A673 (cell line): ENCODE measurements around the gene PUM1. TPM values are rescaled to one million over a fixed set of nuclear protein-coding genes. Genes with fewer than 3 reads are reported as not detected.
A peak's percentile ranks its signal among the peaks of the same experiment; 100 is the strongest.

ENCODE experiments used
- BruUV-seq: library from RNA; stranded (reverse); fragments of 400-500 nt; replicated peaks from 2 replicates; lab custom pipeline; 2021; lab: Mats Ljungman, UMichigan
- CTCF ChIA-PET: fragments of 300-600 bp; sonication (Branson Sonifier 250); formaldehyde crosslinking; loops from one replicate; lab custom pipeline; 2022; ENCODE audit warnings: antibody characterized with exemption; lab: Charles Lee
- POLR2A ChIA-PET: fragments of 300-600 bp; sonication (Branson Sonifier 250); formaldehyde crosslinking; loops from one replicate; lab custom pipeline; 2022; ENCODE audit warnings: antibody characterized with exemption; ENCODE audit not compliant: low non-redundant PET; lab: Charles Lee
- DNase-seq: peaks from one replicate; pipeline ENCODE4 v3.0.0-alpha.2; 2015; ENCODE audit warnings: low spot score
- H3K27ac ChIP-seq: fragments of 200-600 bp; sonication (generic); 2 replicates; pipeline ENCODE4 v1.5.1; 2016; ENCODE audit warnings: mixed run types, low read depth, mild to moderate bottlenecking, mixed read lengths, antibody characterized with exemption, low read length; ENCODE audit not compliant: poor library complexity, severe bottlenecking
- H3K27me3 ChIP-seq: fragments of 200-600 bp; sonication (generic); replicated peaks from 2 replicates; pipeline ENCODE4 v1.6.1; 2017; ENCODE audit warnings: mixed run types, low read depth, mild to moderate bottlenecking, mixed read lengths, antibody characterized with exemption, low read length; ENCODE audit not compliant: insufficient read depth, poor library complexity
- H3K36me3 ChIP-seq: fragments of 200-600 bp; sonication (generic); 2 replicates; pipeline ENCODE4 v1.6.1; 2016; ENCODE audit warnings: mixed run types, mild to moderate bottlenecking, mixed read lengths, antibody characterized with exemption, low read length; ENCODE audit not compliant: insufficient read depth, poor library complexity, severe bottlenecking
- H3K4me1 ChIP-seq: fragments of 200-600 bp; sonication (generic); 2 replicates; pipeline ENCODE4 v1.6.1; 2017; ENCODE audit warnings: mixed run types, mild to moderate bottlenecking, mixed read lengths, antibody characterized with exemption, low read length; ENCODE audit not compliant: insufficient read depth, poor library complexity, severe bottlenecking
- H3K4me3 ChIP-seq: fragments of 200-600 bp; sonication (generic); 2 replicates; pipeline ENCODE4 v1.5.1; 2016; ENCODE audit warnings: low read depth, mixed run types, mild to moderate bottlenecking, mixed read lengths, low read length; ENCODE audit not compliant: poor library complexity, severe bottlenecking
- H3K9me3 ChIP-seq: fragments of 200-600 bp; sonication (generic); 2 replicates; pipeline ENCODE4 v1.6.1; 2016; ENCODE audit warnings: mixed run types, low read depth, mild to moderate bottlenecking, mixed read lengths, antibody characterized with exemption, low read length; ENCODE audit not compliant: poor library complexity, severe bottlenecking
- EZH2 ChIP-seq: fragments of 200-600 bp; sonication (generic); IDR thresholded peaks from 2 replicates; pipeline ENCODE4 v1.6.1; 2017; ENCODE audit warnings: borderline replicate concordance, low read depth, mild to moderate bottlenecking, mixed read lengths, antibody characterized with exemption, low read length; ENCODE audit not compliant: poor library complexity, severe bottlenecking
- intact Hi-C: fragments of 100-400 bp; cut with micrococcal nuclease; formaldehyde crosslinking; loops from one replicate; pipeline ENCODE4 v1.10.0; 2022; ENCODE audit not compliant: unreplicated experiment
- total RNA-seq: library from RNA; stranded (reverse); gene quantifications from 2 replicates; pipeline ENCODE4 v1.2.3, GENCODE V29; 2021
- TF ChIP-seq, protein P1 (sequence below): fragments of 300-800, 200-600 bp; sonication (generic); conservative IDR thresholded peaks from 2 replicates; pipeline ENCODE4 v1.5.1; 2017; ENCODE audit warnings: low read depth, mild to moderate bottlenecking, antibody characterized with exemption, low read length, moderate library complexity, mixed read lengths

The PUM1 gene
- total RNA-seq, 1 experiment from 2014 or later: 138 TPM

DNA sequence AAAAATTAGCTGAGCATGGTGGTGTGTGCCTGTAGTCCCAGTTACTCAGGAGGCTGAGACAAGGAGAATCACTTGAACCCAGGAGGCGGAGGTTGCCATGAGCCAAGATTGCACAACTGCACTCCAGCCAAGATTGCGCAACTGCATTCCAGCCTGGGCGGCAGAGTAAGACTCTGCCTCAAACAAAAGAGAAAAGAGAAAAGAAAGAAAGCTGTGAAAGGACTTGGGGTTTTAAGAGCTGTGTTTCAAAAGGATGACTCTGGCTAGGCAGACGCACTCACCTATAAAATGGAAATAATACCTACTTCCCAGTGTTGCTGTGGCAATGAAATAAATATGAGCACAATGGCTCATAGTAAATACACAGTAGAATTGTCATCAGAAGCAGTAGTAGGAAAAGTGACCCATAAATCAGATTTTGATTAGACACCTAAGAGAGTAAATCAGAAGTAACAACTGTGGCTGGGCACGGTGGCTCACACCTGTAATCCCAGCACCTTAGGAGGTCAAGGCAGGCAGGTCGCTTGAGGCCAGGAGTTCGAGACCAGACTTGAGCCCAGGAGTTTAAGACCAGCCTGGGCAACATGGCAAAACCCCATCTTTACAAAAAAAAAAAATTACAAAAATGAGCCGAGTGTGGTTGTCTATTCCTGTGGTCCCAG lies 45.9 kb upstream of the PUM1 start:
- H3K36me3 ChIP-seq: no peaks in the 10 kb centered on the region
- H3K4me3 ChIP-seq: no peak overlapping the region
- CTCF ChIA-PET: interaction anchor here (0.9 kb wide), 1 partner anchor 678 kb away, joined by 6 read pairs; no protein-coding TSS in a partner anchor
- intact Hi-C loops: no loop called here
- BruUV-seq: no TSS peak
- H3K27me3 ChIP-seq: no peaks in the 10 kb centered on the region
- peak; percentile 57 for DNase-seq
- no peak overlapping the region for H3K27ac ChIP-seq
- TF ChIP-seq, protein P1, sequence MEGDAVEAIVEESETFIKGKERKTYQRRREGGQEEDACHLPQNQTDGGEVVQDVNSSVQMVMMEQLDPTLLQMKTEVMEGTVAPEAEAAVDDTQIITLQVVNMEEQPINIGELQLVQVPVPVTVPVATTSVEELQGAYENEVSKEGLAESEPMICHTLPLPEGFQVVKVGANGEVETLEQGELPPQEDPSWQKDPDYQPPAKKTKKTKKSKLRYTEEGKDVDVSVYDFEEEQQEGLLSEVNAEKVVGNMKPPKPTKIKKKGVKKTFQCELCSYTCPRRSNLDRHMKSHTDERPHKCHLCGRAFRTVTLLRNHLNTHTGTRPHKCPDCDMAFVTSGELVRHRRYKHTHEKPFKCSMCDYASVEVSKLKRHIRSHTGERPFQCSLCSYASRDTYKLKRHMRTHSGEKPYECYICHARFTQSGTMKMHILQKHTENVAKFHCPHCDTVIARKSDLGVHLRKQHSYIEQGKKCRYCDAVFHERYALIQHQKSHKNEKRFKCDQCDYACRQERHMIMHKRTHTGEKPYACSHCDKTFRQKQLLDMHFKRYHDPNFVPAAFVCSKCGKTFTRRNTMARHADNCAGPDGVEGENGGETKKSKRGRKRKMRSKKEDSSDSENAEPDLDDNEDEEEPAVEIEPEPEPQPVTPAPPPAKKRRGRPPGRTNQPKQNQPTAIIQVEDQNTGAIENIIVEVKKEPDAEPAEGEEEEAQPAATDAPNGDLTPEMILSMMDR: no peak
- no peak for TF ChIP-seq EZH2
- H3K9me3 ChIP-seq: no peaks in the 10 kb centered on the region
- H3K4me1 ChIP-seq: peaks cover 5% of the 10 kb centered on the region
- POLR2A ChIA-PET: no interaction called here

- Histone ChIP-seq H3K36me3 (no peaks in the 10 kb centered on the region), H3K4me3 (no peak overlapping the region), H3K4me1 (peaks cover 5% of the 10 kb centered on the region), H3K9me3 (no peaks in the 10 kb centered on the region), H3K27ac (no peak overlapping the region), H3K27me3 (no peaks in the 10 kb centered on the region)
- intact Hi-C loops: no loop called here
- no TSS peak for BruUV-seq
- no peak for TF ChIP-seq EZH2
- TF ChIP-seq, protein P1: no peak
- POLR2A ChIA-PET: no interaction called here
- no peak for DNase-seq
- CTCF ChIA-PET: interaction anchor here (0.9 kb wide), 1 partner anchor 678 kb away, joined by 6 read pairs; no protein-coding TSS in a partner anchor
Measured at GRCh38 chr1:31110846-31111245, 45.3 kb upstream of the PUM1 start.

- no peak for TF ChIP-seq EZH2
- TF ChIP-seq, protein P1: no peak
- Histone ChIP-seq H3K4me3 (no peak overlapping the region), H3K9me3 (no peaks in the 10 kb centered on the region), H3K27me3 (no peaks in the 10 kb centered on the region), H3K36me3 (no peaks in the 10 kb centered on the region), H3K27ac (no peak overlapping the region), H3K4me1 (peaks cover 5% of the 10 kb centered on the region)
- BruUV-seq: no TSS peak
- no peak for DNase-seq
- POLR2A ChIA-PET: no interaction called here
- CTCF ChIA-PET: interaction anchor here (0.6 kb wide), 1 partner anchor 55 kb away, joined by 14 read pairs; no protein-coding TSS in a partner anchor
- intact Hi-C loops: no loop called here
Measured at GRCh38 chr1:31108861-31109260, 43.3 kb upstream of the PUM1 start.
